HG02588 (cell line): ENCODE results near the gene EIF2AK3.
A peak's percentile ranks its signal among the peaks of the same experiment; 100 is the strongest.
"Not testable (repeated sequence)": the region's sequence is repeated elsewhere in the genome, so short reads cannot be mapped to it uniquely, and the experiment has no call there.

Source experiments
- ATAC-seq: cut with Tn5 transposase; IDR thresholded peaks from one replicate; pipeline ENCODE4 v1.9.1; 2021; ENCODE audit warnings: mild to moderate bottlenecking, moderate library complexity; ENCODE audit not compliant: unreplicated experiment

Gene EIF2AK3

GRCh38 chr2:88637464-88637863 lies 10.2 kb upstream of the EIF2AK3 start:
- ATAC-seq: no peak

GRCh38 chr2:88636026-88636425 lies 8.8 kb upstream of the EIF2AK3 start:
- no peak for ATAC-seq

- ATAC-seq: no peak
These were observed 5.3 kb upstream of the EIF2AK3 start for GRCh38 chr2:88632569-88632968.

- no peak for ATAC-seq
These were observed 1.3 kb upstream of the EIF2AK3 start for GRCh38 chr2:88628571-88628939.

GRCh38 chr2:88627856-88628570 lies 749 bp upstream of the EIF2AK3 start:
- peak; percentile 36 for ATAC-seq

GRCh38 chr2:88626171-88627054 lies 851 bp downstream of the EIF2AK3 start:
- ATAC-seq: no peak

- no peak for ATAC-seq
These were observed 2.8 kb downstream of the EIF2AK3 start for GRCh38 chr2:88624477-88624876.

GRCh38 chr2:88623831-88624465 lies 3.3 kb downstream of the EIF2AK3 start:
- not testable (repeated sequence) for ATAC-seq

- ATAC-seq: no peak
These were observed 5.0 kb downstream of the EIF2AK3 start for GRCh38 chr2:88622307-88622706.

GRCh38 chr2:88621432-88621831 lies 5.8 kb downstream of the EIF2AK3 start:
- ATAC-seq: no peak

GRCh38 chr2:88620015-88620414 lies 7.2 kb downstream of the EIF2AK3 start:
- no peak for ATAC-seq

- peak; percentile 54 for ATAC-seq
These were observed 11.4 kb downstream of the EIF2AK3 start for GRCh38 chr2:88615822-88616221.

- ATAC-seq: peak; percentile 74
These were observed 12.6 kb downstream of the EIF2AK3 start for GRCh38 chr2:88614497-88615157.

GRCh38 chr2:88613921-88614320 lies 13.3 kb downstream of the EIF2AK3 start:
- no peak for ATAC-seq

- no peak for ATAC-seq
These were observed 19.1 kb downstream of the EIF2AK3 start for GRCh38 chr2:88608184-88608583.

GRCh38 chr2:88607416-88607815 lies 19.8 kb downstream of the EIF2AK3 start:
- ATAC-seq: no peak

GRCh38 chr2:88606371-88607030 lies 20.8 kb downstream of the EIF2AK3 start:
- peak; percentile 85 for ATAC-seq

GRCh38 chr2:88603146-88603545 lies 24.1 kb downstream of the EIF2AK3 start:
- no peak for ATAC-seq

- ATAC-seq: no peak
These were observed 25.2 kb downstream of the EIF2AK3 start for GRCh38 chr2:88602022-88602421.

GRCh38 chr2:88601286-88601685 lies 26.0 kb downstream of the EIF2AK3 start:
- no peak for ATAC-seq

GRCh38 chr2:88600038-88600465 lies 27.2 kb downstream of the EIF2AK3 start:
- ATAC-seq: peak; percentile 99
